HepG2 (cell line): ENCODE data around the gene C1orf198. TPM values are rescaled to one million over a fixed set of nuclear protein-coding genes. Genes with fewer than 3 reads are reported as not detected.

Experiments
- ATAC-seq: fragments of 200-7000 bp; cut with Tn5 transposase; 3 replicates; pipeline ENCODE4 v1.9.1; 2020; ENCODE audit warnings: mild to moderate bottlenecking, moderate library complexity
- BruUV-seq: library from RNA; stranded (reverse); fragments of 400-500 nt; replicated peaks from 2 replicates; lab custom pipeline; 2021; lab: Mats Ljungman, UMichigan
- CTCF ChIA-PET: fragments of 300-600 bp; formaldehyde crosslinking; extraction: SDS; loops from one replicate; lab custom pipeline; 2021; ENCODE audit warnings: low total read pairs, inconsistent platforms, low intra/inter-chr PET ratio; lab: Yijun Ruan, JAX
- POLR2A ChIA-PET: fragments of 350-600 bp; sonication (Branson Sonifier 250); formaldehyde crosslinking; loops from one replicate; lab custom pipeline; 2020; ENCODE audit warnings: antibody characterized with exemption, inconsistent platforms; lab: Yijun Ruan, JAX
- DNase-seq: peaks from one replicate; pipeline ENCODE4 v3.0.0-alpha.2; 2015; ENCODE audit warnings: low spot score
- FAIRE-seq: peaks from 3 replicates; lab custom pipeline; 2011; peaks lifted over from hg19 to GRCh38; lab: Jason Lieb, UNC
- H2AFZ ChIP-seq: one replicate; pipeline ENCODE4 v1.6.1; 2011; ENCODE audit warnings: low read length, inconsistent platforms
- H3K27ac ChIP-seq: fragments of 300-600 bp; 3 replicates; pipeline ENCODE4 v1.8.0; 2011; ENCODE audit warnings: mixed run types, mild to moderate bottlenecking, mixed read lengths, low read length, inconsistent platforms; ENCODE audit not compliant: insufficient read depth; ENCODE audit errors: extremely low read length
- H3K27me3 ChIP-seq, 2 experiments: fragments of 200-600 bp in 1 of 2; 2 replicates in 1 of 2; 3 replicates in 1 of 2; pipeline versions ENCODE4 v1.6.0 to v1.8.0; 2011; ENCODE audit warnings: low read length in 2 of 2, mild to moderate bottlenecking in 2 of 2, moderate library complexity in 2 of 2, inconsistent platforms in 1 of 2; ENCODE audit not compliant: insufficient read depth in 2 of 2, control insufficient read depth in 1 of 2
- H3K36me3 ChIP-seq, 2 experiments: fragments of 200-600 bp in 1 of 2; replicated peaks in 1 of 2; 2 replicates in 1 of 2; 3 replicates in 1 of 2; pipeline versions ENCODE4 v1.5.1 to v1.8.0; 2011; ENCODE audit warnings: low read length in 2 of 2, inconsistent platforms in 1 of 2; ENCODE audit not compliant: insufficient read depth in 2 of 2, control insufficient read depth in 1 of 2
- H3K4me1 ChIP-seq: 2 replicates; pipeline ENCODE4 v1.5.1; 2012; ENCODE audit warnings: low read length, inconsistent platforms; ENCODE audit not compliant: insufficient read depth
- H3K4me2 ChIP-seq: 2 replicates; pipeline ENCODE4 v1.6.0; 2011; ENCODE audit warnings: low read depth, low read length, inconsistent platforms
- H3K4me3 ChIP-seq, 3 experiments: fragments of 200-600 bp in 1 of 3; sonication (generic), shearing (Covaris generic) in 1 of 3; replicated peaks in 1 of 3; 2 replicates each; pipeline ENCODE4 v1.5.1; 2011 to 2016; ENCODE audit warnings: low read length in 3 of 3, inconsistent platforms in 2 of 3, low read depth in 2 of 3, mild to moderate bottlenecking in 2 of 3, control low read depth in 1 of 3, mixed read lengths in 1 of 3; ENCODE audit not compliant: insufficient read depth in 1 of 3
- H3K79me2 ChIP-seq: one replicate; pipeline ENCODE4 v1.6.1; 2011; ENCODE audit warnings: low read length, inconsistent platforms; ENCODE audit not compliant: insufficient read depth
- H3K9ac ChIP-seq: 2 replicates; pipeline ENCODE4 v1.6.0; 2011; ENCODE audit warnings: mild to moderate bottlenecking, low read depth, low read length, inconsistent platforms; ENCODE audit not compliant: insufficient read depth
- H3K9me3 ChIP-seq: 2 replicates; pipeline ENCODE4 v1.5.1; 2012; ENCODE audit warnings: mild to moderate bottlenecking, low read length
- H4K20me1 ChIP-seq: 2 replicates; pipeline ENCODE4 v1.6.0; 2011; ENCODE audit warnings: inconsistent platforms, mild to moderate bottlenecking, low read length, moderate library complexity; ENCODE audit not compliant: insufficient read depth
- BCL6 ChIP-seq: IDR thresholded peaks from 2 replicates; pipeline ENCODE4 v1.6.1; 2016; ENCODE audit warnings: missing genetic modification reagents, missing compliant biosample characterization
- FOXC1 ChIP-seq: sonication (generic); formaldehyde crosslinking; IDR thresholded peaks from 2 replicates; pipeline ENCODE4 v1.8.0; 2022; ENCODE audit warnings: mild to moderate bottlenecking, missing genetic modification reagents, borderline replicate concordance
- IKZF1 ChIP-seq: fragments of 450-650 bp; IDR thresholded peaks from 2 replicates; pipeline ENCODE4 v1.7.1; 2016
- MATR3 ChIP-seq: sonication (generic); formaldehyde crosslinking; IDR thresholded peaks from 2 replicates; pipeline ENCODE4 v1.4.0; 2020; ENCODE audit warnings: missing genetic modification reagents
- MYPOP ChIP-seq: sonication (generic); formaldehyde crosslinking; IDR thresholded peaks from 2 replicates; pipeline ENCODE4 v1.8.1; 2023; ENCODE audit warnings: mild to moderate bottlenecking, moderate library complexity, missing genetic modification reagents
- RXRA ChIP-seq: sonication (generic); formaldehyde crosslinking; IDR thresholded peaks from 2 replicates; pipeline ENCODE4 v1.5.1; 2020; ENCODE audit warnings: missing genetic modification reagents
- TARDBP ChIP-seq: sonication (generic); formaldehyde crosslinking; IDR thresholded peaks from 2 replicates; pipeline ENCODE4 v1.8.0; 2022; ENCODE audit warnings: mild to moderate bottlenecking, missing genetic modification reagents
- ZFAT ChIP-seq: sonication (generic); formaldehyde crosslinking; conservative IDR thresholded peaks from 2 replicates; pipeline ENCODE4 v1.8.1; 2023; ENCODE audit warnings: missing genetic modification reagents, inconsistent platforms
- ZFP82 ChIP-seq: sonication (generic); formaldehyde crosslinking; IDR thresholded peaks from 2 replicates; pipeline ENCODE4 v1.5.1; 2020; ENCODE audit warnings: mild to moderate bottlenecking, missing genetic modification reagents, borderline replicate concordance
- ZNF382 ChIP-seq: sonication (generic); formaldehyde crosslinking; IDR thresholded peaks from 2 replicates; pipeline ENCODE4 v1.5.0; 2020; ENCODE audit warnings: missing genetic modification reagents, mild to moderate bottlenecking, borderline replicate concordance
- ZNF580 ChIP-seq: IDR thresholded peaks from 2 replicates; pipeline ENCODE4 v1.6.1; 2016; ENCODE audit warnings: low read depth, borderline replicate concordance
- ZNF703 ChIP-seq: sonication (generic); formaldehyde crosslinking; IDR thresholded peaks from 2 replicates; pipeline ENCODE4 v1.5.1; 2020; ENCODE audit warnings: missing genetic modification reagents, mild to moderate bottlenecking, moderate library complexity, borderline replicate concordance
- WGBS: methylation state at CpG from one replicate; pipeline ENCODE4 v1.1.6; 2017; ENCODE audit warnings: low lambda C conversion rate; 5-methylcytosine and 5-hydroxymethylcytosine counted together
- in situ Hi-C: cut with HindIII; loops from 2 replicates; pipeline ENCODE4 v1.10.0; 2017; ENCODE audit warnings: low pct_unique_long_range_greater_than_20kb; ENCODE audit not compliant: extremely low pct_ligation_motif_present
- intact Hi-C: fragments of 100-400 bp; cut with micrococcal nuclease; formaldehyde crosslinking; loops from one replicate; pipeline ENCODE4 v1.10.0; 2022; ENCODE audit not compliant: unreplicated experiment
- polyA plus RNA-seq, 8 experiments: library from polyadenylated mRNA; depleted of rRNA in 3 of 8; stranded (reverse) in 7 of 8; unstranded in 1 of 8; fragments of >200 nt; fragmentation: Illumina TruSeq in 4 of 8; extraction: Trizol in 4 of 8; gene quantifications; 2 replicates each; pipeline versions ENCODE4 v1.2.1 to v1.2.3, GENCODE V29; 2011 to 2016; ENCODE audit warnings: low read depth in 4 of 8, missing spikeins in 1 of 8, mixed read lengths in 1 of 8; ENCODE audit not compliant: insufficient read depth in 1 of 8
- total RNA-seq, 5 experiments: library from RNA; depleted of rRNA; stranded (reverse); fragments of >200 nt; fragmentation: Illumina TruSeq; extraction: Trizol; gene quantifications; 2 replicates each; pipeline ENCODE4 v1.2.3, GENCODE V29; 2016; ENCODE audit warnings: low read depth in 1 of 5
- TF ChIP-seq, protein P1 (sequence below): IDR thresholded peaks from 2 replicates; pipeline ENCODE4 v1.6.1; 2016
- TF ChIP-seq, protein P2 (sequence below): sonication (generic); IDR thresholded peaks from 2 replicates; pipeline ENCODE4 v1.6.1; 2016; ENCODE audit warnings: low read depth, borderline replicate concordance
- TF ChIP-seq, protein P3 (sequence below): sonication (generic); formaldehyde crosslinking; IDR thresholded peaks from 2 replicates; pipeline ENCODE4 v1.8.0; 2022; ENCODE audit warnings: low read depth, missing genetic modification reagents

Gene C1orf198
- total and polyA plus RNA-seq, 2 of the 13 experiments (the other 11 are each of a cell fraction or from before 2014, with no cell fraction given), result 12.7 to 13.4 TPM

- DNase-seq, result no peak
- no peaks in the 10 kb centered on the region for H3K79me2 ChIP-seq
- ATAC-seq, result no peak
- 0% methylated on average over 4 of the region's 4 CpGs for WGBS
- no peak overlapping the region for H3K27ac ChIP-seq
- ChIA-PET CTCF (no interaction called here), POLR2A (no interaction called here)
- in situ Hi-C loops, result no loop called here
- H3K9me3 ChIP-seq, result no peaks in the 10 kb centered on the region
- peaks cover 0 to 14% of the 10 kb centered on the region in 2 experiments; a peak in 2 of 5 replicates for H3K27me3 ChIP-seq
- H3K4me1 ChIP-seq, result no peaks in the 10 kb centered on the region
- FAIRE-seq, result no peak
- no peaks in the 10 kb centered on the region for H3K36me3 ChIP-seq
- no peaks in the 10 kb centered on the region for H4K20me1 ChIP-seq
- no TSS peak for BruUV-seq
- intact Hi-C loops, result no loop called here
- no peak overlapping the region for H3K4me2 ChIP-seq
- H3K4me3 ChIP-seq, result no peak overlapping the region
- H2AFZ ChIP-seq, result no peak overlapping the region
- no peak overlapping the region for H3K9ac ChIP-seq
- TF ChIP-seq MYPOP (CRISPR knock-in tag) (no peak), ZNF580 (CRISPR knock-in tag) (no peak), ZFAT (CRISPR knock-in tag) (no peak)
These were observed 47.8 kb downstream of the C1orf198 start for GRCh38 chr1:230820568-230820967.

DNA sequence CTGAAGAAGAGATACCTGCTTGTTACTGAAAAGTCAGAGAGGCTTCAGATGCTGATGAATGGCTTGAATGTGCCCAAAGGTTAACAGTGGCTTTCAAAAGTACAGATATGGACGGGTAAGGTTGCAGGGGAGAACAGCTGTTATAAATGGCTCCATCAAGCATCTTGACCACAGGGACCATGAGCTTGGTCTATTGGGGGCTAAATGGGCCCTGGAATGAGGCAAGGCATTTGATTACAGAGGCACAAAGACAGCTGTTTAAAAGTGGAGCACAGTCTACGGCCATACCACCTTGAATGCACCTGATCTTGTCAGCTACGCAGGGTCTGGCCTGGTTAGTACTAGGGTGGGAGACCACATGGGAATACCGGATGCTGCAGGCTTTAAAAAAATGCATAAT lies 48.3 kb downstream of the C1orf198 start:
- intact Hi-C loops (no loop called here), in situ Hi-C loops (no loop called here)
- TF ChIP-seq TARDBP (CRISPR knock-in tag) (no peak), ZNF703 (CRISPR knock-in tag) (no peak), MATR3 (CRISPR knock-in tag) (no peak), RXRA (no peak), IKZF1 (no peak), ZFP82 (no peak), BCL6 (no peak), FOXC1 (CRISPR knock-in tag) (no peak), ZNF382 (no peak)
- TF ChIP-seq, protein P1, sequence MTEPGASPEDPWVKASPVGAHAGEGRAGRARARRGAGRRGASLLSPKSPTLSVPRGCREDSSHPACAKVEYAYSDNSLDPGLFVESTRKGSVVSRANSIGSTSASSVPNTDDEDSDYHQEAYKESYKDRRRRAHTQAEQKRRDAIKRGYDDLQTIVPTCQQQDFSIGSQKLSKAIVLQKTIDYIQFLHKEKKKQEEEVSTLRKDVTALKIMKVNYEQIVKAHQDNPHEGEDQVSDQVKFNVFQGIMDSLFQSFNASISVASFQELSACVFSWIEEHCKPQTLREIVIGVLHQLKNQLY (CRISPR knock-in tag), result no peak
- TF ChIP-seq, protein P2, sequence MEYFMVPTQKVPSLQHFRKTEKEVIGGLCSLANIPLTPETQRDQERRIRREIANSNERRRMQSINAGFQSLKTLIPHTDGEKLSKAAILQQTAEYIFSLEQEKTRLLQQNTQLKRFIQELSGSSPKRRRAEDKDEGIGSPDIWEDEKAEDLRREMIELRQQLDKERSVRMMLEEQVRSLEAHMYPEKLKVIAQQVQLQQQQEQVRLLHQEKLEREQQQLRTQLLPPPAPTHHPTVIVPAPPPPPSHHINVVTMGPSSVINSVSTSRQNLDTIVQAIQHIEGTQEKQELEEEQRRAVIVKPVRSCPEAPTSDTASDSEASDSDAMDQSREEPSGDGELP, result no peak
- TF ChIP-seq, protein P3, sequence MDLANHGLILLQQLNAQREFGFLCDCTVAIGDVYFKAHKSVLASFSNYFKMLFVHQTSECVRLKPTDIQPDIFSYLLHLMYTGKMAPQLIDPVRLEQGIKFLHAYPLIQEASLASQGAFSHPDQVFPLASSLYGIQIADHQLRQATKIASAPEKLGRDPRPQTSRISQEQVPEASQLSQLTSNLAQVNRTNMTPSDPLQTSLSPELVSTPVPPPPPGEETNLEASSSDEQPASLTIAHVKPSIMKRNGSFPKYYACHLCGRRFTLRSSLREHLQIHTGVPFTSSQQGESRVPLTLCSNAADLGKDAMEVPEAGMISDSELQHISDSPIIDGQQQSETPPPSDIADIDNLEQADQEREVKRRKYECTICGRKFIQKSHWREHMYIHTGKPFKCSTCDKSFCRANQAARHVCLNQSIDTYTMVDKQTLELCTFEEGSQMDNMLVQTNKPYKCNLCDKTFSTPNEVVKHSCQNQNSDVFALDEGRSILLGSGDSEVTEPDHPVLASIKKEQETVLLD (CRISPR knock-in tag), result no peak

More for the DNA sequence above, 48.3 kb downstream of the C1orf198 start:
- peaks cover 0 to 11% of the 10 kb centered on the region in 2 experiments; a peak in 2 of 5 replicates for H3K27me3 ChIP-seq
- POLR2A ChIA-PET, result no interaction called here
- no peaks in the 10 kb centered on the region for H3K79me2 ChIP-seq
- no peaks in the 10 kb centered on the region for H3K36me3 ChIP-seq
- H3K4me3 ChIP-seq, result no peak overlapping the region
- CTCF ChIA-PET, result no interaction called here
- no peak for ATAC-seq
- DNase-seq, result no peak
- BruUV-seq, result no TSS peak
- H3K4me2 ChIP-seq, result no peak overlapping the region
- no peak overlapping the region for H3K9ac ChIP-seq
- no peaks in the 10 kb centered on the region for H4K20me1 ChIP-seq
- H3K4me1 ChIP-seq, result no peaks in the 10 kb centered on the region
- no peaks in the 10 kb centered on the region for H3K9me3 ChIP-seq
- no peak overlapping the region for H2AFZ ChIP-seq
- FAIRE-seq, result no peak
- H3K27ac ChIP-seq, result no peak overlapping the region
- 86% methylated on average over 3 of the region's 4 CpGs for WGBS
